K562 (cell line): Measurements from ENCODE around the gene MTHFR. TPM values are rescaled to one million over a fixed set of nuclear protein-coding genes. Genes with fewer than 3 reads are reported as not detected.
A peak's percentile ranks its signal among the peaks of the same experiment; 100 is the strongest.

Experiments
- ARID2 ChIP-seq: fragments of 450-650 bp; IDR thresholded peaks from 2 replicates; pipeline ENCODE4 v1.6.1; 2017; ENCODE audit warnings: antibody characterized with exemption, mild to moderate bottlenecking
- BRD9 ChIP-seq: fragments of 450-650 bp; IDR thresholded peaks from 2 replicates; pipeline ENCODE4 v1.6.1; 2018; ENCODE audit warnings: low read depth; ENCODE audit not compliant: partially characterized antibody
- E2F5 ChIP-seq: sonication (generic); formaldehyde crosslinking; IDR thresholded peaks from 2 replicates; pipeline ENCODE4 v1.8.0; 2022; ENCODE audit warnings: mild to moderate bottlenecking, missing genetic modification reagents
- ETS1 ChIP-seq: conservative IDR thresholded peaks from 2 replicates; pipeline ENCODE4 v1.6.1; 2011; ENCODE audit warnings: low read depth, mild to moderate bottlenecking, low read length; ENCODE audit not compliant: control insufficient read depth
- HINFP ChIP-seq: fragments of 450-650 bp; conservative IDR thresholded peaks from 2 replicates; pipeline ENCODE4 v1.6.1; 2016; ENCODE audit warnings: missing genetic modification characterization, low read depth, mild to moderate bottlenecking, control low read depth, missing compliant biosample characterization
- HMBOX1 ChIP-seq: sonication (generic); IDR thresholded peaks from 2 replicates; pipeline ENCODE4 v1.6.1; 2016
- HNRNPLL ChIP-seq: fragments of 200-400 bp; formaldehyde crosslinking; IDR thresholded peaks from 2 replicates; pipeline ENCODE4 v1.6.1; 2017; ENCODE audit warnings: low read length, low read depth, mild to moderate bottlenecking; ENCODE audit not compliant: poor library complexity, severe bottlenecking
- LEF1 ChIP-seq: fragments of 450-650 bp; IDR thresholded peaks from 2 replicates; pipeline ENCODE4 v1.6.1; 2016; ENCODE audit warnings: mild to moderate bottlenecking
- POU5F1 ChIP-seq: fragments of 150-350 bp; IDR thresholded peaks from 2 replicates; pipeline ENCODE4 v1.6.1; 2014; ENCODE audit warnings: borderline replicate concordance, low read length, low read depth, mild to moderate bottlenecking; ENCODE audit not compliant: partially characterized antibody
- SMARCB1 ChIP-seq: IDR thresholded peaks from 2 replicates; pipeline ENCODE4 v1.6.1; 2011; ENCODE audit warnings: improper control_type of control experiment, low read depth; ENCODE audit not compliant: insufficient read length
- ZBTB11 ChIP-seq, 3 experiments: fragments of 200-800 bp in 1 of 3; fragments of 250-450 bp in 1 of 3; fragments of 450-650 bp in 1 of 3; sonication (Bioruptor Pico) in 1 of 3; sonication (Bioruptor generic) in 1 of 3; formaldehyde crosslinking in 1 of 3; IDR thresholded peaks; 2 replicates each; pipeline versions ENCODE4 v1.6.1 to v1.8.0; 2016 to 2022; ENCODE audit warnings: mild to moderate bottlenecking in 2 of 3, missing genetic modification characterization in 2 of 3, missing compliant biosample characterization in 1 of 3, moderate library complexity in 1 of 3
- ZC3H8 ChIP-seq: fragments of 450-650 bp; IDR thresholded peaks from 2 replicates; pipeline ENCODE4 v1.6.1; 2017
- ZNF263 ChIP-seq: sonication (generic); formaldehyde crosslinking; IDR thresholded peaks from 2 replicates; pipeline ENCODE4 v1.8.0; 2022; ENCODE audit warnings: mild to moderate bottlenecking, missing genetic modification reagents, borderline replicate concordance
- ZNF449 ChIP-seq: fragments of 250-450 bp; sonication (Bioruptor Pico); IDR thresholded peaks from 2 replicates; pipeline ENCODE4 v1.8.0; 2022; ENCODE audit warnings: moderate library complexity, mild to moderate bottlenecking, inconsistent platforms
- ZNF668 ChIP-seq: fragments of 250-450 bp; sonication (Bioruptor Pico); IDR thresholded peaks from 2 replicates; pipeline ENCODE4 v1.8.0; 2022; ENCODE audit warnings: mild to moderate bottlenecking, inconsistent platforms
- polyA plus RNA-seq, 8 experiments: library from polyadenylated mRNA; depleted of rRNA in 4 of 8; stranded (reverse) in 5 of 8; unstranded in 3 of 8; fragments of >200 nt; fragmentation: Nextera tagmentation in 2 of 8; fragmentation: Illumina TruSeq in 1 of 8; extraction: Ambion mirVana in 2 of 8; extraction: Trizol in 1 of 8; gene quantifications; 2 replicates each; pipeline versions ENCODE4 v1.2.1 to v1.2.3, GENCODE V29; 2011 to 2014; ENCODE audit warnings: inconsistent platforms in 1 of 8, missing spikeins in 1 of 8
- total RNA-seq, 7 experiments: library from RNA; depleted of rRNA in 6 of 7; stranded (reverse); fragments of >200 nt in 6 of 7; fragmentation: Illumina TruSeq in 2 of 7; extraction: Trizol in 2 of 7; gene quantifications; 2 replicates each; pipeline versions ENCODE4 v1.2.1 to v1.2.3, GENCODE V29; 2011 to 2021; ENCODE audit warnings: low replicate concordance in 1 of 7

Gene MTHFR
- total and polyA plus RNA-seq, 9 of the 15 experiments (the other 6 are each of a cell fraction or from before 2014, with no cell fraction given) = 5.0 to 104 (median 62.6) TPM

GRCh38 chr1:11802973-11803885 lies 2.5 kb downstream of the MTHFR start (continued):
- TF ChIP-seq ZBTB11 (CRISPR knock-in tag; IDR thresholded peaks at IDR 0.05) (no peak; a peak in 1 of 6 replicates), ZNF668 (CRISPR knock-in tag) (no peak), ARID2 (0 out of 2 replicates have a peak, but pooled peaks have one; percentile 23), ZC3H8 (no peak), HINFP (tag) (no peak), ETS1 (no peak; the same call in 1 of the 2 replicates), SMARCB1 (no peak), E2F5 (CRISPR knock-in tag) (no peak), BRD9 (no peak), POU5F1 (no peak), ZNF449 (CRISPR knock-in tag) (no peak), LEF1 (peak; percentile 36), ZNF263 (CRISPR knock-in tag) (0 out of 2 replicates have a peak, but pooled peaks have one; percentile 22), HNRNPLL (peak; percentile 36), HMBOX1 (peak; percentile 64; the same call in 1 of the 2 replicates)
